Breast epithelium (tissue), 4 donors: Measurements from ENCODE around the gene STRADB. TPM values are rescaled to one million over a fixed set of nuclear protein-coding genes. Genes with fewer than 3 reads are reported as not detected.
"Not testable (repeated sequence)": the region's sequence is repeated elsewhere in the genome, so short reads cannot be mapped to it uniquely, and the experiment has no call there.

Experiments used
- DNase-seq, 2 donors: peaks; one replicate each; pipeline ENCODE4 v3.0.0-alpha.2; 2019; ENCODE audit warnings: low spot score in 2 of 2
- H3K27ac ChIP-seq, 2 donors: fragments of 200-600 bp; sonication (generic) in 1 of 2; one replicate each; pipeline ENCODE4 v1.5.1; 2016 to 2019; ENCODE audit warnings: mild to moderate bottlenecking in 1 of 2
- H3K27me3 ChIP-seq, 2 donors: fragments of 200-600 bp; sonication (generic) in 1 of 2; one replicate each; pipeline versions ENCODE4 v1.5.1 to v1.6.0; 2017 to 2019; ENCODE audit warnings: control low read depth in 1 of 2, mild to moderate bottlenecking in 1 of 2
- H3K36me3 ChIP-seq: fragments of 200-600 bp; one replicate; pipeline ENCODE4 v1.5.1; 2019
- H3K4me1 ChIP-seq, 2 donors: fragments of 200-600 bp; sonication (generic); one replicate each; pipeline ENCODE4 v1.5.1; 2016 to 2019; ENCODE audit warnings: control low read depth in 1 of 2
- H3K4me3 ChIP-seq, 3 donors: fragments of 200-600 bp; sonication (generic); 1 replicate in 2 of 3; 2 replicates in 1 of 3; pipeline ENCODE4 v1.5.1; 2016 to 2019; ENCODE audit warnings: mild to moderate bottlenecking in 3 of 3, moderate library complexity in 2 of 3
- H3K9me3 ChIP-seq, 2 donors: fragments of 200-600 bp; sonication (generic) in 1 of 2; one replicate each; pipeline ENCODE4 v1.5.1; 2016 to 2019; ENCODE audit warnings: control low read depth in 1 of 2
- CTCF ChIP-seq, 3 donors: fragments of 450-650 bp; IDR thresholded peaks; one replicate each; pipeline ENCODE4 v1.5.1; 2016 to 2017; ENCODE audit warnings: antibody characterized with exemption in 3 of 3, mild to moderate bottlenecking in 3 of 3, moderate library complexity in 3 of 3
- POLR2A ChIP-seq: fragments of 450-650 bp; IDR thresholded peaks from one replicate; pipeline ENCODE4 v1.6.1; 2016; ENCODE audit warnings: antibody characterized with exemption, mild to moderate bottlenecking, moderate library complexity
- POLR2AphosphoS5 ChIP-seq, 3 donors: sonication (generic); formaldehyde crosslinking; IDR thresholded peaks; one replicate each; pipeline ENCODE4 v1.6.1; 2017; ENCODE audit warnings: antibody characterized with exemption in 3 of 3
- intact Hi-C: fragments of 100-400 bp; cut with DNase I; formaldehyde crosslinking; loops from one replicate; pipeline ENCODE4 v1.15.1; 2023; ENCODE audit warnings: low total_unique reads
- total RNA-seq, 3 donors: library from RNA; depleted of rRNA; stranded (reverse); fragments of >200 nt; gene quantifications; one replicate each; pipeline ENCODE4 v1.1.0, GENCODE V29; 2016

The STRADB gene
- total RNA-seq, 3 donors from 2014 or later = 20.3 to 30.0 (median 27.7) TPM

- no peaks in the 10 kb centered on the region for H3K36me3 ChIP-seq
- no peaks in the 10 kb centered on the region for H3K9me3 ChIP-seq
- no peak for DNase-seq
- intact Hi-C loops = no loop called here
- H3K4me1 ChIP-seq = no peaks in the 10 kb centered on the region
- H3K27ac ChIP-seq = peak overlapping the region in 1 of 2 donors; percentile 20
- TF ChIP-seq POLR2A (no peak), POLR2AphosphoS5 (IDR thresholded peaks at IDR 0.05) (no peak), CTCF (IDR thresholded peaks at IDR 0.05) (no peak)
- no peaks in the 10 kb centered on the region for H3K27me3 ChIP-seq
- no peak overlapping the region for H3K4me3 ChIP-seq
Observed at GRCh38 chr2:201420442-201421113, 31.0 kb upstream of the STRADB start.

GRCh38 chr2:201425952-201426351 is 25.6 kb upstream of the STRADB start:
- TF ChIP-seq POLR2A = no peak
- no peak for TF ChIP-seq POLR2AphosphoS5 (IDR thresholded peaks at IDR 0.05)
- no peak for TF ChIP-seq CTCF (IDR thresholded peaks at IDR 0.05)
- Histone ChIP-seq H3K27ac (no peak overlapping the region), H3K4me1 (no peaks in the 10 kb centered on the region), H3K9me3 (no peaks in the 10 kb centered on the region), H3K4me3 (no peak overlapping the region), H3K36me3 (no peaks in the 10 kb centered on the region), H3K27me3 (no peaks in the 10 kb centered on the region)
- no peak for DNase-seq
- intact Hi-C loops = no loop called here

- H3K36me3 ChIP-seq, intact Hi-C loops: not testable (repeated sequence)
- H3K4me1 ChIP-seq = peaks cover 0 to 16% of the 10 kb centered on the region in 2 donors
Observed at GRCh38 chr2:201428366-201428765, 23.2 kb upstream of the STRADB start.

GRCh38 chr2:201429835-201430234 is 21.7 kb upstream of the STRADB start:
- H3K36me3 ChIP-seq, DNase-seq, H3K9me3 ChIP-seq, H3K27ac ChIP-seq, intact Hi-C loops, H3K27me3 ChIP-seq, H3K4me3 ChIP-seq: not testable (repeated sequence)
- peaks cover 0 to 16% of the 10 kb centered on the region in 2 donors for H3K4me1 ChIP-seq

More at GRCh38 chr2:201428366-201428765, 23.2 kb upstream of the STRADB start:
- H3K27ac ChIP-seq, H3K4me3 ChIP-seq, H3K27me3 ChIP-seq, H3K9me3 ChIP-seq, DNase-seq: not testable (repeated sequence)

GRCh38 chr2:201430322-201430721 is 21.2 kb upstream of the STRADB start:
- DNase-seq, H3K27me3 ChIP-seq, H3K36me3 ChIP-seq, H3K9me3 ChIP-seq, H3K27ac ChIP-seq, intact Hi-C loops, H3K4me3 ChIP-seq: not testable (repeated sequence)
- peaks cover 0 to 16% of the 10 kb centered on the region in 2 donors for H3K4me1 ChIP-seq

GRCh38 chr2:201430839-201431238 is 20.7 kb upstream of the STRADB start:
- Histone ChIP-seq H3K27ac (no peak overlapping the region), H3K9me3 (no peaks in the 10 kb centered on the region), H3K27me3 (no peaks in the 10 kb centered on the region), H3K36me3 (no peaks in the 10 kb centered on the region), H3K4me1 (peaks cover 0 to 16% of the 10 kb centered on the region in 2 donors), H3K4me3 (no peak overlapping the region)
- intact Hi-C loops = no loop called here
- no peak for DNase-seq
- no peak for TF ChIP-seq POLR2AphosphoS5 (IDR thresholded peaks at IDR 0.05)
- no peak for TF ChIP-seq CTCF (IDR thresholded peaks at IDR 0.05)
- TF ChIP-seq POLR2A = no peak
